ENCODE results near the gene HDHD5.

The HDHD5 gene

DNA sequence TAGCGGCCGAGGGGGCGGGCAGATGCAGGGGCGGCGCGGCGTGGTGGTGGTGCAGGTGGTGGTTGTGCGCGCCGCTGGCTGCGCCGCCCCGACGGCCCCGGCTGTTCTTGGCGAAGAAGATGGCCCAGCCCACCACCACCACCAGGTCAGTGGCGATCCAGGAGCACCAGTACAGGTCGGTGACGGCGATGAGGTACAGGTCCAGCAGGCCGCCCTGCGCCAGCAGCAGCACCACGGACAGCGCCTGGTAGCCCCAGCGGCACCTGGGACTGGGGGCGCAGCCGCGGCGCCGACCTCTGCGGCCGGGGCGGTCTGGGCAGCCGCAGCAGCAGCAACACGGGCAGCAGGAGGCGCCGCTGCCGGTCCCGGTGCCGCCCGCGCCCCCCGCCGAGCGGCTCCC, 38.8 kb downstream of the HDHD5 start:
- DNase-seq (ENCODE audit: low read depth) = peak; percentile 44

DNA sequence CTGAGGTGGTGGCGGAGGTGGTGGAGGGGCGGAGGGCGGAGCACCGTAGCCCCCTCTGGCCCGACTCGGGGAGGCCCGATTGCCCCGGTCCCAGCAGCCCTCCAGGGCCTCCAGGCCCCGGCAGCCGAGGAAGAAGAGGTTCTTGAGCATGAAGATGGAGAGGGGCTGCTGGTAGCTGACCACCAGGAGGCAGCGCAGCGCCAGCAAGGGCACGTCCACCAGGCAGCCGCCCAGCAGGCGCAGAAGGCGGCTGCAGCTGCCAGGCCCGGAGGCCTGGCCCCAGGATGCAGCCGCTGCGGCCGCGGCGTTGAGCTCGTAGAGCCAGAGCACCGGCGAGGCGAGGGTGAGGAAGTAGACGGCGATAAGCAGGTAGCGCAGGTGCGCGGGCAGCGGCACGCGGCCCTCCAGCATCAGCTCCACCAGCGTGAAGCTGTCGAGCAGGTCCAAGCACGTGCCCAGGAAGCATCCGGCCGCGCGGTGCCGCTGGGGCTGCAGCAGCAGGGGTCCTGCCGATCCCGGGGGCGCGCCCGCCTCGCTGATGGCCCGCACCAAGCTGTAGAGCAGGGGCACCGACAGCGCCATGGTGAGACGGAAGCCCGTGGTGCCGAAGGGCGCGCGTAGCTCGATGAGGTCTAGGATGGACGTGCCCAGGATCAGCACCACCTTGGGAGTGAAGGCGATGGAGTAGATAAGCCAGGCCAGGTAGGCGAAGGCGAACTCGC, 39.4 kb downstream of the HDHD5 start:
- DNase-seq (ENCODE audit: low read depth) = no peak

DNA sequence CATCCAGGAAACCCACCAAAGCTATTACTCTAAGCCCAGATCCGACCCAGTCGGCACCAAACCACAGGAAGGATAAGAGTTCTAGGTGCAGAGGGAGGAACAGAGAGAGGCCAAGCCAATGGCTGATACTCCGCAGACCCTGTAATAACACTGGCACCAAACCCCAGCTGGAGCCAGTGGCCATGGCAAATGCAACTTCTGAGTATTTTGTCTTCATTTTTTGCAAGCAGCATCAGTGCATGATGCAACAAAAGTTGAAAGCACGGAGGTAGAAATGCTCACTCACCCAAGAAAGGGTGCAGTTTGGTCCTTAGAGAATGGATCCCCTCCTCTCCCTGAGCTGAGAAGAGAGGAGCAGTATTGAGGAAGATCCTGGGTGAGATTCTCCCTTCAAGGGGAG, 40.7 kb downstream of the HDHD5 start:
- DNase-seq (ENCODE audit: low read depth) = no peak

DNA sequence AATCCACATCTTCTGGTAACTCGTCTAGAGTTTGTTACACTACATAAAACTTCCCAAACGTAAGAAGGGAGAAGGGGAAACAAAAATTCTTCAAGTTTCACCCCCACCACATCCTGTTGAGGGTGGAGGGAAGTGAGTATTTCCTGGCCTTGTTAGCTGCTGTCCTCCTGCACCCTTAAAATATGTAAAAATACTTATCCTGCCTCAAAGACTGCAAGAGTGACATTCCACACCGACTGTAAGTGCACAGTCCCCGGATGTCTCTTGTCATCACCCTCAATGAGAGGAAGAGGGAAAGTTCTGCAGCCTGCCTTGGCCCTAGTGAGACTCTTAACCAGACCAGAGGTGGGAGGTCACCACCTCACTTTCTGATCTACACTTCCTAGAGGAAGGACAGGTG, 41.2 kb downstream of the HDHD5 start:
- DNase-seq (ENCODE audit: low read depth) = no peak

DNA sequence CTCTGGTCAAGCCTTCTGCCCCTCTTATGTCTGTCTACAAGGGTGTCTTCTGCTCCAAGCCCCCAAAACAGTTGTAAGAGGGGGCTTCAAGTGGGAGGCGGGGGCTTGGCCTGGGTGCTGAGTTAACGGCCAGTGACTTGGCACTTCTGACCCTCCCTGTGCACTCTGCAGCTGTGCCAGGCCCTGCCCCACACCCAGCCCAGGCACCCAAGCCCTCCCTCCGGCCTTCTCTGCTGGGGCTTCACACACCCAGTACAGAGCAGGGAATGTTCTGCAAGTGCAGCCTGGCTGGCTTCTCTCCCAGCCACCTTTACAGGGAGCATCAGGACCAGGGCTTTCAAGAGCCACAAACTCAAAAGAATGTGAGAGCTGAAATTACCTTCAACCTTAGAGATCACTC, 41.7 kb downstream of the HDHD5 start:
- no peak for DNase-seq (ENCODE audit: low read depth)

DNA sequence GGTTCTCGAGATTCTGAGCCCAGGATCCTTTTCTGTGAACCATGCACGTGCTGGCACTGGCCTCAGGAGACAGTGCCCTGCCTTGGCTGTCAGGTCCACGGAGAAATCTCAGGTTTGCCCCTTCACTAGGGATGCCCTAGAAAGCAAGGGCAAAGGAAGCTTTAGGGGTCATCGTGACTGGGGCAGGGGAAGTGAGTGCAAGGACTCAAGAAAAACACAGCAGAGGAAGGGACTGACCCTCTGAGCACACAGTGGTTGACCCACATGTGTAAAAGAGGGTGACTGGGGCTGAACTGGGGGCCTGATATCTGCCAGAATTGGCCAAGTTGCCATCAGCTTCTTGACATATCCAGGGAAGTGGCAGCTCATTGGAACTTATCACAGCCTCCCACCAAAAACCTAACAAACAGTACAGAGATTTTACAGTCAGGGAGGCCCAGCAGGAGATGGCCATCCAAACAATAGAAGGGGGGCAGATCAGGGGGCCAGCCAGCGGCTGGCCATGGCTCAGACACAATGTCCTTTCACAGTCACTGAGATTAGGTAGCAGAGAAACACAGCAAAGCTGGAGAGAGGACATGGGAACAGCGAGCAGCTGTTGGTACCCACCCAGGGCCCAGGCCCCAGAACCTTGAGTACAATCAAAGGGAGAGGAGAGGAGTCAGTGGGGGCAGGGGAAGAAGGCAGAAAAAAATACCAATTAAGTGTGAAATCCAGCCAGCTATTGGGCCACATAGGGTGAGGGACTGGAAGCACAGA, 42.3 kb downstream of the HDHD5 start:
- DNase-seq (ENCODE audit: low read depth) = no peak

DNA sequence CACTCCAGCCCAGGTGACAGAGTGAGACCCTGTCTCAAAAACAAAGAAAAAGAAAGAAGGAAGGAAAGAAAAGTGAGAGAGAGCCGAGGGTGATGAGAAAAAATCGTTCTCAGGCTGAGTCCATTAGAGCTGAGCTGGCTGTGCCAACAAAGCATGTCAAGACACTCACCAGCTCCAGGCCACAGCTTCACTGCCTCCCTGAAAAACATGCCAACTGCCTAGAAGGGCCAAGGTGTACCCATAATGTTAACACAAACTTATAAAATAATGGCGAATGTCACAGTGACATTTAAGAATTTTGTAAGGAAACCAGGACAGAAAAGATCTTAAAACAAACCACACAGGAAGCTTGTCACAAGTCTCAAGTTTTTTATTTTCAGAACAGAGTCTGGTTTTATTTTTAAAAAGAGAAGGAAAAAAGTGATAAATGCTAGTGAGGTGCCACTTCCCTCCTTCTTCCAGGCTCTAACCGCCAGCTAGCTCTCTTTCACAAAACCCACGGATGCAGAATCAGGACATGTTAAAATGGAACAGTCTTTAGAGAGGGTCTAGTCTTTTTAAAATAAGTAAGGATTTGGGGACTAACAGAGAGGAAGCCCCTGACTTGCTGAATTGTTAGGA, 43.0 kb downstream of the HDHD5 start:
- DNase-seq (ENCODE audit: low read depth) = no peak

DNA sequence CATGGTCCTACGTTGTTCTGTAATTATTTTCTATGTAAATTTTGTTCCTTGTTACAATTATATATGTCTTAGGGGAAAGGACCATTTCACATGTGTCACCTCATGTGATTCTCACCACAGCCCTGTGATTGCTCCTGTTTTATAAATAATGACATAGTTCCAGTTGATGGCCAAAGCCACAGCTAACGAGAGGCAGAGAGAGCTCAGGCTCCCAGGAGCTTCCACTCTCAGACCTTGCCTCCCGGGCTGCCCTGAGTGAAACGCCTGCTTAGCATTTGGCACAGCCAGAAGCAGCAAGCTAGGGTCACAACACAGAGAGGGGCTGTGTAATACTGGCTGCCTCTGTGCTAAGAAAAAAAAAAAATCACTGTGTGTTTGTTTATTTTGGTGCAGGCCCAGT, 43.8 kb downstream of the HDHD5 start:
- no peak for DNase-seq (ENCODE audit: low read depth)

DNA sequence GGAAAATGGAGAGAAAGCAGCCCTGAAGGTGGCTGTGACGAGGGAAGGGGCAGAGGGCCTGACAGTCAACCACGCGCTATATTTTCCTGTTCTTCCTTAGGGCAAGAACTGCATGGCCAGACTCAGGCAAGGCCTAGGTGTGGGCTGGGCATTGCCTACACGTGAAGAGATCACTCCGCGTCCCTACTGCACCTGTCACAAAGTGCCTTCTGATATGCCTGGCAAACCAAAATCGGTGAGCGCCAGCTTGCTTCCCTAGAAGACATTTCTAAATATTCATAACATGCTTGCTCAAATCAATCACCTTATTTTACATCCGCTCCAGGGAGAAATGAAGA, 44.2 kb downstream of the HDHD5 start:
- no peak for DNase-seq (ENCODE audit: low read depth)

DNA sequence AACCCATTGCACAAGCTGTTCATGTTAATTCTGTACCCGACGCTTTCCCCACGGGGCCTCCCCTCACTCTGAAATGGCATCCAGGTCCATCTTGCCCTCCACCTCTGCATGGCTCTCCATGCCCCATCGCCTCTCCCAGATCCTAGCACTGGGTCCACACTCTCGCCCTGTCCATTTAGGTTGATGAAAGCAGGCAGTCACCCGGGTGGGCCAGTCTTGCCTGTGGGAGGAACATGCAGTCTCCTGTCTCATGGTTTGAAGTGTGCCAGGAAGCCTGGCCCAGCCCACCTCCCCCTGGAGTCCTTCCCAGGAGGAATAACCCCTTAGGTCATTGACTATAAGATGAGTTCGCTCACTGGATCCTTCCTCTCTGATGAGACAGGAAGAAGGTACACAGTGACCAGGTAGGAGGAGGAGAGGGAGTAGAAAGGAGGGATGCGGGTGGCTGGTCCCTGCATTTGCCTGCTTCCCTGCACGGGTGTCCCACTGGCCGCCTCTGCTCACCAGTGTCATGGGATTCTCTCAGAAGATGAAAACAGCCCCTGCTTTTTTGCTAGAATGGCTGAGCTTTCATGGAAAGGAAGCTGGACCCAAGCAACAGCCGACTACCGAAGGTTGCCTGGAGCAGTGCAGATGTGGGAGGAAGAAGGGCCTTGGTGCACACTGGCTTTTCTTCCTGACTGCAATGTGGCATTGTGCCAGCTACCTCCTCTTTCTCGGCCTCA, 44.7 kb downstream of the HDHD5 start:
- no peak for DNase-seq (ENCODE audit: low read depth)

DNA sequence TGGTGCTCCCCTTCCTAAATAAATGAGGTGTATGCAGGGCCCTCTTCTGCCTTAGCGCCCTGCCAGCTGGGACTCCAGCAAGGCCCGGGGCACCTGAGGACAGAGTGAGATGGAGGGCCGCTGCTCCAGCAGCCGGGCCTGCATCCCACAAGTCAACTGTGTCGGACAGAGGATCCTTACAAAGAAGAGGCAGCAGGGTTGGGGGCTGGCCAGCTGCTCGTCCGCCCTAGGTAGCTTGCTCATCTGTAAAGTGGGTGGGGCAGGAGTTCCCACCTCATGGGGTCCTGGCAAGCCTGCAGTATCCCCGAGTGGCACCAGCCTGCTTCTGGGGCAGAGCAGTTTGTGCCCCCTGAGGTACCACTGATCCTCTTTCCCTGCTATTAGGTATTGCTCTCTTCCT, 45.5 kb downstream of the HDHD5 start:
- no peak for DNase-seq (ENCODE audit: low read depth)

DNA sequence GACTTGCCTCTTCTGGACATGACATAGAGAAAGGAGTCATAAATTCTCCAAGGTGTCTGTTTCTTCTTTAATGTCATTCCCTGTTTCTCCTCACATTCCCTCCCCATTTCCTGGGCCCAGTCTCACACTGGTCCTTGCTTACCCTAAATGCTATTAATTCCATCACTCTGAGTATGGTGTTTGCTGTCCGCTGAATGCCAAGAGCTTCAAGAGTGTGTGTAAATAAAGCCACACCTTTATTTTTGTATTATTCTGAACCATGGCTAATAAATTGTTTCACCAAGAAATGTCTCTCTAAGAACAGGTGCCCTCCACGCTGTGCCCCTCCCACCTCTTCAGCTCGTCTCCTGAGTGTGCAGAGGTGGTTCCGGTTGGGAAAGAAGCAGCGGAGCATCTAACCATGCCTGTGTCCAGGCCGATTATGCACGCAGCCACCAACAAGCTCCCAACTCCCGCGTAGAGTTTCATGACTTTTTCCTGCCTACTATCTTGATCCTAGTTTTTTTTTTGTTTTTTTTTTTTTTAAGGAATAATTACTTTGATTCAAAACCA, 46.5 kb downstream of the HDHD5 start:
- no peak for DNase-seq (ENCODE audit: low read depth)

DNA sequence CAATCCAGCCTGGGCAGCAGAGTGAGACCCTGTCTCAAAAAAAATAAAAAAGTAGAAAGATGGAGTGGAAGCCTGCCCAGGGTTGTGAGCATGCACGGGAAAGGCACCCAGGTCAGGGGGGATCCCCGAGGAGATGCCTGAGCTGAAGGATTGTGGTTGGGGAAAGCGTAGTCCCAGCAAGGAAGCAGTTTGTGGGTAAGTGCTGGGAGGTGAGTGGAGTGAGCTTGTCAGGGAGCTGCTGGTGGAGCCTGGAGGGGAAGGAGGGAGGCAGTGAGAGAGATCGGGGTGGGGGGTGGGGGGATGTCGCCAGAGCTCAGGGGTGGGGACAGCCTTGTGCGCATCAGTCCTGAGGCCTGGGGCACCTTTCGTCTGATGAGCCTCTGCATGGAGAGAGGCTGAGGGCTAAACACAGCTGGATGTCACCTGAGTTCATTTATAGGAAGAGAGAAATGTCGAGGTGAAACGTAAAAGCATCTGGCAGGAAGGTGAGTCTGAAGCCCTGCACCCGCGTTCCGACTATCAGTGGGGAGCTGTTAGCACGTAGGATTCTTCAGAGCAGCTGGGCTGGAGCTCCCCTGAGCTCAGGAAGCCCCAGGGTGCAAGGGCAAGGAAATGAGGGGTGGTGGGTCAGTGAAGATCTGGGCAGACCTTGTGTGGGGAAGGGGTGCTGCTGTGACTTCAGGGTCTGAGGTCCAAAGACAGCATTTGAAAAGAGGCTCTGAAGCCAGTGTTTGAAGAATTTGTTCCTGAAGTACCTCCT, 48.1 kb downstream of the HDHD5 start:
- DNase-seq (ENCODE audit: low read depth) = no peak

DNA sequence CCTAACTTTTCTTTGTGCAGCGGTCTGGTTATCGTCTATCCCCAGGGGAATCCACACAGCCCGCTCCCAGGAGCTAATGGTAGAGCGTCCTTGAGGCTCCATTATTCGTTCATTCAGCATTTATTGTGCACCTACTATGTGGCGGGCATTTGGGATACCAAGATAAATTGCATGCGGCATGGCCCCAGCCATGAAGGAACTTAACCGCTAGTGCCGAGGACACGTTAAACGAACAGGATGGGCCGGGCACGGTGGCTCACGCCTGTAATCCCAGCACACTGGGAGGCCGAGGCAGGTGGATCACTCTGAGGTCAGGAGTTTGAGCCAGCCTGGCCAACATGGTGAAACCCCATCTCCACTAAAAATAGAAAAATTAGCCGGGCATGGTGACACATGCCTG, 49.1 kb downstream of the HDHD5 start:
- no peak for DNase-seq (ENCODE audit: low read depth)

DNA sequence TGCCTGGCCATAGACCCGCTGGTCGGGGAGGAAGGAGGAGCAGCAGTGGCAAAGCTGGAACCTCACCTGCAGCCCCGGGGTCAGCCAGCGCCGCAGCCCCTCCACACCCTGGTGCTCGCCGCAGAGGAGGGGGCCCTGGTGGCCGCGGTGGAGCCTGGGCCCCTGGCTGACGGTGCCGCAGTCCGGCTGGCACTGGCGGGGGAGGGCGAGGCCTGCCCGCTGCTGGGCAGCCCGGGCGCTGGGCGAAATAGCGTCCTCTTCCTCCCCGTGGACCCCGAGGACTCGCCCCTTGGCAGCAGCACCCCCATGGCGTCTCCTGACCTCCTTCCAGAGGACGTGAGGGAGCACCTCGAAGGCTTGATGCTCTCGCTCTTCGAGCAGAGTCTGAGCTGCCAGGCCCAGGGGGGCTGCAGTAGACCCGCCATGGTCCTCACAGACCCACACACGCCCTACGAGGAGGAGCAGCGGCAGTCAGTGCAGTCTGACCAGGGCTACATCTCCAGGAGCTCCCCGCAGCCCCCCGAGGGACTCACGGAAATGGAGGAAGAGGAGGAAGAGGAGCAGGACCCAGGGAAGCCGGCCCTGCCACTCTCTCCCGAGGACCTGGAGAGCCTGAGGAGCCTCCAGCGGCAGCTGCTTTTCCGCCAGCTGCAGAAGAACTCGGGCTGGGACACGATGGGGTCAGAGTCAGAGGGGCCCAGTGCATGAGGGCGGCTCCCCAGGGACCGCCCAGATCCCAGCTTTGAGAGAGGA, 49.8 kb downstream of the HDHD5 start:
- DNase-seq (ENCODE audit: low read depth) = no peak

DNA sequence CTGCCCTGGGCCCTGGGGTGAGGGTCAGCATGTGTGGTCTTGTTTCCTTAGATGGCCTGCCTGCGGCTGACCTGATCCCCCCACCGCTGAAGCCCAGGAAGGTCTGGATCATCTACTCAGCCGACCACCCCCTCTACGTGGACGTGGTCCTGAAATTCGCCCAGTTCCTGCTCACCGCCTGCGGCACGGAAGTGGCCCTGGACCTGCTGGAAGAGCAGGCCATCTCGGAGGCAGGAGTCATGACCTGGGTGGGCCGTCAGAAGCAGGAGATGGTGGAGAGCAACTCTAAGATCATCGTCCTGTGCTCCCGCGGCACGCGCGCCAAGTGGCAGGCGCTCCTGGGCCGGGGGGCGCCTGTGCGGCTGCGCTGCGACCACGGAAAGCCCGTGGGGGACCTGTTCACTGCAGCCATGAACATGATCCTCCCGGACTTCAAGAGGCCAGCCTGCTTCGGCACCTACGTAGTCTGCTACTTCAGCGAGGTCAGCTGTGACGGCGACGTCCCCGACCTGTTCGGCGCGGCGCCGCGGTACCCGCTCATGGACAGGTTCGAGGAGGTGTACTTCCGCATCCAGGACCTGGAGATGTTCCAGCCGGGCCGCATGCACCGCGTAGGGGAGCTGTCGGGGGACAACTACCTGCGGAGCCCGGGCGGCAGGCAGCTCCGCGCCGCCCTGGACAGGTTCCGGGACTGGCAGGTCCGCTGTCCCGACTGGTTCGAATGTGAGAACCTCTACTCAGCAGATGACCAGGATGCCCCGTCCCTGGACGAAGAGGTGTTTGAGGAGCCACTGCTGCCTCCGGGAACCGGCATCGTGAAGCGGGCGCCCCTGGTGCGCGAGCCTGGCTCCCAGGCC, 50.6 kb downstream of the HDHD5 start:
- no peak for DNase-seq (ENCODE audit: low read depth)

DNA sequence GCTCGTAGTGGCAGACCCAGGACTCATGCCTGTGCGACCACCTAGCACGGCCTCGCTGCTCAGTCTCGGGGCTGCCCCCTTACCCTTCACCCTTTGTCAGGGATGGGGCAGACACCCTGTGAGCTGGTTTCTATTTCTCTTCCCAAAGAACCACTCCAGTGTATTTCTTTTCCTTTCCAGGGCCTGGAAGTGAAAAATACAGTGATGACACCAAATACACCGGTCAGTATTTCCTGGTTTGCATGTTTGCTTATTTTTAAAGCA, 51.6 kb downstream of the HDHD5 start:
- DNase-seq (ENCODE audit: low read depth) = no peak

DNA sequence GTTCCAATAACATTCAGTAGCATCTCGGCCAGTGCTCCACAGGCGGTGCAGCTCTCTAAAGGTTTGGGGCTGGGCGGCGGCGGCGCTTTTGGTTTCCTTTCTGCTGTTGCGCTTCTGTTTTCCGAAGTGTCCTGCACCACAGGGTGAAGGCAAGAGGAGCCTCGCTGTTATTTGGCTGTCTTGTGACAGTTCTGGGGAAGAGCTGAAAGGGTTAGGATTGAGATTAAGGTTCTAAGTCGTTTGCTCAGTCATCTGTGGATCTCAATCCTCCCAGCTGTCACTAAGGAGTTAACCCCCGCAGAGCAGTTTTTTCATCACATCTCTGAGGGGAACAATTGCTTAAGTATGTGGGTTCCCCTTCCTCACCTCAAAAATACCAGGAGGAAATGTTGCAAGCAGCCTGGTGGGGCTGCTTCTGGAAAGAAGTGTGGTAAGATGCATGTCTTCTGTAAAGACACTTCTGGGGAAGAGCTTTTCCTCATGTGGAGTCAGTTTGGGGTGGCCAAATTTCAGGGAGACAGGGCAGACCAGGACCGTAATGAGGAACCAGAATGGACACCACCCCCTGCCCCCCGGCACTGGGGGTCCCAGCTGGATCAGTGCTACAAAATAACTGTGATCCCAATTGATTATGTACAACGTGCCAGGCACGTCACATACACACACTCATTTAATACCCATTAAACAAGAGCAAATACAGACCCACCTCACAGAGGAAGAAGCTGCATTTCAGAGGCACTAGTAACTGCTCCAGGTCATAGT, 52.1 kb downstream of the HDHD5 start:
- DNase-seq (ENCODE audit: low read depth) = no peak

DNA sequence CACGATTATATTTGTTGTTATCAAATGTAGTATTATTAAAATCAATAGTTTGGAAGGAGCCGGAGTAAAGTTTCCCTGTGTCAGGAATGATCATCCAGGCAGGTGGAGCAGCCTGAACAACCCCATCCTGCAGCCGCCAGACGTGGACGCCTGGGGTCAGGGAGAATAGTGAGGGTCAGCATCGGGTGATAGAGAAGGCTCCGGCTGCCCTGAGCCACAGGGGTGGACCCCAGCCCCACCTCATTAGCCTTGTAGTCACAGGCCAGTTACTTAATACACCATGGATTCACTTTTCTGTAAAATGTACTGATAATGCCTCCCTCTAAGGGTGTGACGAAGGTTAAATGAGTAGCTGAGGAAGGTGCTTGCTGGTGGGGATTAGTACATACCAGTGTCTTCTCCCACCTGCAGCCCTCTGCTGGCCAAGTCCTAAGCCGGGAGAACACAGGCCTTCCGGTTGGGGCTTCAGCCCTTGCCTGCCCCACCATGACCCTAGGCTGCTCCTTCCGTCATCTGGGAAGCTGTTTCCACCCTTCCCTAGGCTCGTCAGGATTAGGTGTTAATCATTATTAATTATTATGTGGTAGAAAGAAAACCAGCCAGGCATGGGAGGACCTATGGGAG, 52.8 kb downstream of the HDHD5 start:
- DNase-seq (ENCODE audit: low read depth) = no peak
